GM12875 (cell line): ENCODE data around the gene C20orf173.

Experiments
- H3K4me3 ChIP-seq: one replicate; pipeline ENCODE4 v1.5.1; 2011; ENCODE audit warnings: low read depth, low read length, control low read depth
- TF ChIP-seq, protein P1 (sequence below): IDR thresholded peaks from 2 replicates; pipeline ENCODE4 v1.5.1; 2011; ENCODE audit warnings: low read depth, mild to moderate bottlenecking, control low read depth, inconsistent platforms, low read length, moderate library complexity, borderline replicate concordance; ENCODE audit not compliant: insufficient read depth

C20orf173 gene

DNA sequence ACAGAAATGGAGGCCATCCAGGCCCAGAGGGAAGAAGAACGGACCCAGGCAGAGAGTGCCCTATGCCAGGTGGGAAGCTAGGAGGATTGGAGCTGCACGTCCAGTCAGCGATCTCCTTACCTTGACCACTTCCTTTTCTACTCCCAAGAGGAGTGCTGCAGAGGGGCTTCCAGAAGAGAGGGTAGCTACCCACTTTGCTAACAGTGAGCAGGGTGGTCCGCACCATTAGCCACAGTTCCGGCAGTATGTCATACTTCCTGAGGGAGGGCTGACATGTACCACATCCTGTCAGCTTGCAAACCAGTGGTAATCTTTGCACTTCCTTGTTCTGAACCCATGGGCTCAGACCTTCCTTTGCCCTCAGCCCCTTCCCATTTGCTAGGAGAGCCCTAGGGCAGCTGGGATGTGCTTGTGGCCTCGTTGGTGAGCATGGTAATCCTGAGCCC is 38.7 kb downstream of the C20orf173 start:
- TF ChIP-seq, protein P1, sequence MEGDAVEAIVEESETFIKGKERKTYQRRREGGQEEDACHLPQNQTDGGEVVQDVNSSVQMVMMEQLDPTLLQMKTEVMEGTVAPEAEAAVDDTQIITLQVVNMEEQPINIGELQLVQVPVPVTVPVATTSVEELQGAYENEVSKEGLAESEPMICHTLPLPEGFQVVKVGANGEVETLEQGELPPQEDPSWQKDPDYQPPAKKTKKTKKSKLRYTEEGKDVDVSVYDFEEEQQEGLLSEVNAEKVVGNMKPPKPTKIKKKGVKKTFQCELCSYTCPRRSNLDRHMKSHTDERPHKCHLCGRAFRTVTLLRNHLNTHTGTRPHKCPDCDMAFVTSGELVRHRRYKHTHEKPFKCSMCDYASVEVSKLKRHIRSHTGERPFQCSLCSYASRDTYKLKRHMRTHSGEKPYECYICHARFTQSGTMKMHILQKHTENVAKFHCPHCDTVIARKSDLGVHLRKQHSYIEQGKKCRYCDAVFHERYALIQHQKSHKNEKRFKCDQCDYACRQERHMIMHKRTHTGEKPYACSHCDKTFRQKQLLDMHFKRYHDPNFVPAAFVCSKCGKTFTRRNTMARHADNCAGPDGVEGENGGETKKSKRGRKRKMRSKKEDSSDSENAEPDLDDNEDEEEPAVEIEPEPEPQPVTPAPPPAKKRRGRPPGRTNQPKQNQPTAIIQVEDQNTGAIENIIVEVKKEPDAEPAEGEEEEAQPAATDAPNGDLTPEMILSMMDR: no peak
- peak overlapping the region; percentile 60 for H3K4me3 ChIP-seq

DNA sequence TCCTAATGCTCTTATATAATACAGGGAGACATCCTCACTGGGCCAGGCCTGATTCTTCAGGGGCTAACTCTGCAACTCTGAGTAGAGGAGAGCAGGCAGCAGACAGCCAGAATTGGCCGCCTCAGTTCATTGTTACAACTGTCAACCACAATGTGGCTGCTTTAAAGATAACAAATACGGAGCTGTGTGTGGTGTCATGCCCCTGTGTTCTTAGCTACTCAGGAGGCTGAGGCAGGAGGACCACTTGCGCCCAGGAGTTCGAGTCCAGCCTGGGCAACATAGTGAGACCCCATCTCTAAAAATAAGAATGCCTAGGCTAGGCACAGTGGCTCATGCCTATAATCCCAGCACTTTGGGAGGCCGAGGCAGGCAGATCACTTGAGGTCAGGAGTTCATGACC is 39.7 kb downstream of the C20orf173 start:
- no peak overlapping the region for H3K4me3 ChIP-seq
- TF ChIP-seq, protein P1: no peak

DNA sequence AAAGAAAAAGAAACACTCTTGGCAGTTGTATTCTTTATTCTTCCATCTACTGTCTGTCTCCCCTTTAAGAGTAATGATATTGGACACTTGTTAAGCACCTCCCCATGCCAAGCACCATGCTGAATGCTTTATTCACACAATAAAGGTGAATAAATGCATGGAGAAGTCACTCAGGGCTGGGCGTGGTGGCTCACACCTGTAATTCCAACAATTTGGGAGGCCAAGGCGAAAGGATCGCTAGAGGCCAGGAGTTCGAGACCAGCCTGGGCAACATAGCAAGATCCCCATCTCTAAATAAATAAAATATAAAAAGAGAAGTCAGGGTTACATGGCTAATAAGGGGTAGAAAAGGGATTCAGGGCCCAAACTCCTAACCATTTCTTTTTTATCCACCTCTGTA is 42.0 kb downstream of the C20orf173 start:
- no peak overlapping the region for H3K4me3 ChIP-seq
- TF ChIP-seq, protein P1: no peak

DNA sequence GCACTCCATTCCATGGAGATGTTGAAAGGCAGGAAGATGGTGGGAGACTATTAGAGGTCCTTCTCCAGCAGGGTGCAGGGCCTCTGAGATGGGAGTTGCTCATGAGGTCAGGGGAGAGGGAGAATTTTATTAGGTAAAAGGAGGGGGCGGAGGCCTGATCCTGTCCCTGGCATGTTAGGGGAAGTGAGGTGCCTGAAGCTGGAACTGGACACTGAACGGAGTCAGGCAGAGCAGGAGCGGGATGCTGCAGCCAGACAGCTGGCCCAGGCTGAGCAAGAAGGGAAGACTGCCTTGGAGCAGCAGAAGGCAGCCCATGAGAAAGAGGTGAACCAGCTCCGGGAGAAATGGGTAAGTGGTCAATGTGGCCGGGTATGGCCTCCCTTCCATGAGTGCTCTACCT is 49.7 kb downstream of the C20orf173 start:
- TF ChIP-seq, protein P1: no peak
- no peak overlapping the region for H3K4me3 ChIP-seq

DNA sequence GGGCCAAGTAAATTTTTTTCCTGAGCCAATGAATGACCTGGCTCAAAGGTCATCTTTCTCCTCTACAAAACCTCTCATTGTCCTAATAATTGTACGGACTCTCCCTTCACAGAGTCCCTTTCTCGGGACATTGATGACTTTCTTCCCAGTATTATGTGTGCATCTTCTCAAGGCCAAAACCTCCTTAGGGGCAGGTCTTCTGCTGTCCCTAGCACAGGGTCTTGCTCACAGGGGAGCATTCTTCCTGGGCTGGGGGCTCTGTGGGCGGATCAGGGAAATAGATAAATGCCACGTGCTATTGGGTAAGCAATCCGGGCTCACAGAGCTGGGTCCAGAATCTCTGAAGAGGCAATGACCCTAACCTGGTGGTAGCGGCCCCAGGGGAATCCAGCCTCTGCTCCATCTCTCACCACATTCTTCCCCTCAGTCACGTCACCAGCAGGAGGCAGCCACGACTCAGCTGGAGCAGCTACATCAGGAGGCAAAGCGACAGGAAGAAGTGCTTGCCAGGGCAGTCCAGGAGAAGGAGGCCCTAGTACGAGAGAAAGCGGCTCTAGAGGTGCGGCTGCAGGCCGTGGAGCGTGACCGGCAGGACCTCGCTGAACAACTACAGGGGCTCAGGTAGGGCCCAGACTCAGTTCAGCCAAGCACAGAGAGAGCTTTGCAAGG is 50.5 kb downstream of the C20orf173 start:
- TF ChIP-seq, protein P1: peak; percentile 62
- H3K4me3 ChIP-seq: no peak overlapping the region
